WTC11 (cell line): Measurements from ENCODE around the gene ARHGEF17.

Source experiments
- ATF1 ChIP-seq: sonication (generic); formaldehyde crosslinking; IDR thresholded peaks from 2 replicates; pipeline ENCODE4 v1.8.1; 2023; ENCODE audit warnings: mild to moderate bottlenecking, moderate library complexity, missing genetic modification reagents
- CREB1 ChIP-seq: sonication (generic); formaldehyde crosslinking; IDR thresholded peaks from 2 replicates; pipeline ENCODE4 v1.8.0; 2023; ENCODE audit warnings: mild to moderate bottlenecking, missing genetic modification reagents
- CTCF ChIP-seq: fragments of 200-600 bp; IDR thresholded peaks from 2 replicates; pipeline ENCODE4 v1.8.0; 2022; ENCODE audit warnings: antibody characterized with exemption
- FOXJ3 ChIP-seq: sonication (generic); formaldehyde crosslinking; IDR thresholded peaks from 2 replicates; pipeline ENCODE4 v1.9.0; 2021; ENCODE audit warnings: missing genetic modification reagents, mild to moderate bottlenecking, borderline replicate concordance
- GTF2I ChIP-seq: fragments of 250-450 bp; sonication (Bioruptor Pico); conservative IDR thresholded peaks from 2 replicates; pipeline ENCODE4 v1.4.0; 2021; ENCODE audit warnings: mild to moderate bottlenecking
- MAX ChIP-seq: sonication (generic); formaldehyde crosslinking; IDR thresholded peaks from 2 replicates; pipeline ENCODE4 v1.8.0; 2022; ENCODE audit warnings: mild to moderate bottlenecking, missing genetic modification reagents
- MYBL2 ChIP-seq: sonication (generic); formaldehyde crosslinking; IDR thresholded peaks from 2 replicates; pipeline ENCODE4 v1.8.1; 2023; ENCODE audit warnings: mild to moderate bottlenecking, moderate library complexity, missing genetic modification reagents
- NFE2L1 ChIP-seq: sonication (generic); formaldehyde crosslinking; IDR thresholded peaks from 2 replicates; pipeline ENCODE4 v1.8.1; 2023; ENCODE audit warnings: missing genetic modification reagents
- NFYB ChIP-seq: sonication (generic); formaldehyde crosslinking; conservative IDR thresholded peaks from 2 replicates; pipeline ENCODE4 v1.8.0; 2022; ENCODE audit warnings: low read depth, missing genetic modification reagents
- OVOL2 ChIP-seq: fragments of 250-450 bp; sonication (Bioruptor Pico); IDR thresholded peaks from 2 replicates; pipeline ENCODE4 v1.9.0; 2021; ENCODE audit warnings: mild to moderate bottlenecking, borderline replicate concordance
- SP1 ChIP-seq: sonication (generic); formaldehyde crosslinking; conservative IDR thresholded peaks from 2 replicates; pipeline ENCODE4 v1.8.1; 2022; ENCODE audit warnings: missing genetic modification reagents
- TEAD4 ChIP-seq: sonication (generic); formaldehyde crosslinking; IDR thresholded peaks from 2 replicates; pipeline ENCODE4 v1.8.0; 2022; ENCODE audit warnings: mild to moderate bottlenecking, missing genetic modification reagents
- ZBTB21 ChIP-seq: sonication (generic); formaldehyde crosslinking; IDR thresholded peaks from 2 replicates; pipeline ENCODE4 v1.8.1; 2023; ENCODE audit warnings: mild to moderate bottlenecking, missing genetic modification reagents, borderline replicate concordance
- ZNF138 ChIP-seq: sonication (generic); formaldehyde crosslinking; conservative IDR thresholded peaks from 2 replicates; pipeline ENCODE4 v1.8.1; 2022; ENCODE audit warnings: mild to moderate bottlenecking, moderate library complexity, missing genetic modification reagents

GRCh38 chr11:73393479-73394415 is 85.7 kb downstream of the ARHGEF17 start:
- TF ChIP-seq GTF2I (no peak), MYBL2 (CRISPR knock-in tag) (no peak), FOXJ3 (CRISPR knock-in tag) (no peak), CTCF (peak; percentile 68), SP1 (CRISPR knock-in tag) (no peak), ZNF138 (CRISPR knock-in tag) (no peak), NFYB (CRISPR knock-in tag) (no peak), OVOL2 (CRISPR knock-in tag) (no peak), CREB1 (CRISPR knock-in tag) (no peak), TEAD4 (CRISPR knock-in tag) (no peak), NFE2L1 (no peak), MAX (CRISPR knock-in tag) (peak; percentile 67), ZBTB21 (CRISPR knock-in tag) (no peak), ATF1 (CRISPR knock-in tag) (no peak)
